ENCODE results near the gene LRRC7. TPM values are rescaled to one million over a fixed set of nuclear protein-coding genes. Genes with fewer than 3 reads are reported as not detected.

Gene LRRC7
- total and polyA plus RNA-seq, 2 of the 13 experiments (the other 11 are each of a cell fraction or from before 2014, with no cell fraction given), result not detected

GRCh38 chr1:70085521-70085920, 517.8 kb downstream of the LRRC7 start:
- ChIA-PET CTCF (ENCODE audit: low intra/inter-chr PET ratio, low total read pairs) (no interaction called here), POLR2A (no interaction called here)
- in situ Hi-C loops (cut with HindIII; ENCODE audit: extremely low pct_ligation_motif_present, low pct_unique_long_range_greater_than_20kb), result no loop called here
- Histone ChIP-seq H4K20me1 (ENCODE audit: insufficient read depth, low read length) (no peaks in the 10 kb centered on the region), H3K4me2 (ENCODE audit: low read depth, low read length) (no peak overlapping the region), H3K27ac (ENCODE audit: extremely low read length, insufficient read depth, low read length) (no peak overlapping the region), H3K27me3 (ENCODE audit: control insufficient read depth in 1 of 2, insufficient read depth in 2 of 2, low read length in 2 of 2) (no peaks in the 10 kb centered on the region), H3K4me1 (ENCODE audit: insufficient read depth, low read length) (no peaks in the 10 kb centered on the region), H3K79me2 (ENCODE audit: insufficient read depth, low read length) (no peaks in the 10 kb centered on the region), H3K9me3 (ENCODE audit: low read length) (no peaks in the 10 kb centered on the region), H2AFZ (ENCODE audit: low read length) (no peak overlapping the region), H3K4me3 (replicated peaks in 1 of 3; ENCODE audit: insufficient read depth in 1 of 3, low read depth in 2 of 3, low read length in 3 of 3) (no peak overlapping the region), H3K9ac (ENCODE audit: insufficient read depth, low read depth, low read length) (no peak overlapping the region), H3K36me3 (replicated peaks in 1 of 2; ENCODE audit: control insufficient read depth in 1 of 2, insufficient read depth in 2 of 2, low read length in 2 of 2) (no peaks in the 10 kb centered on the region)
- ATAC-seq (no peak), FAIRE-seq (no peak), DNase-seq (ENCODE audit: low spot score) (no peak)
- TF ChIP-seq NRL (CRISPR knock-in tag; IDR thresholded peaks at IDR 0.05; ENCODE audit: borderline replicate concordance) (no peak), TFDP2 (CRISPR knock-in tag; IDR thresholded peaks at IDR 0.05) (no peak), BRD4 (CRISPR knock-in tag; IDR thresholded peaks at IDR 0.05) (no peak), IRX3 (CRISPR knock-in tag; IDR thresholded peaks at IDR 0.05; ENCODE audit: borderline replicate concordance, low read depth) (no peak), ZNF747 (CRISPR knock-in tag; IDR thresholded peaks at IDR 0.05; ENCODE audit: borderline replicate concordance) (no peak), SP4 (CRISPR knock-in tag; IDR thresholded peaks at IDR 0.05) (no peak), MXI1 (IDR thresholded peaks at IDR 0.05; ENCODE audit: borderline replicate concordance, low read depth, low read length) (no peak)
- no TSS peak for BruUV-seq (replicated peaks)
- intact Hi-C loops (cut with micrococcal nuclease; ENCODE audit: unreplicated experiment), result no loop called here

- no TSS peak for BruUV-seq (replicated peaks)
- FAIRE-seq (no peak), ATAC-seq (no peak), DNase-seq (ENCODE audit: low spot score) (no peak)
- no peak for TF ChIP-seq THAP8 (CRISPR knock-in tag; IDR thresholded peaks at IDR 0.05; ENCODE audit: borderline replicate concordance)
- peak in 1 of 2 experiments; percentile 60; a peak in 2 of 4 replicates for TF ChIP-seq MAFK (conservative IDR thresholded peaks at IDR 0.05 in 1 of 2, IDR thresholded peaks at IDR 0.05 in 1 of 2; ENCODE audit: low read length in 2 of 2)
- 0 out of 2 replicates have a peak, but pooled peaks have one; percentile 18 for TF ChIP-seq MAFF (IDR thresholded peaks at IDR 0.05; ENCODE audit: low read depth, low read length)
- Histone ChIP-seq H3K27me3 (ENCODE audit: control insufficient read depth in 1 of 2, insufficient read depth in 2 of 2, low read length in 2 of 2) (no peaks in the 10 kb centered on the region), H3K36me3 (replicated peaks in 1 of 2; ENCODE audit: control insufficient read depth in 1 of 2, insufficient read depth in 2 of 2, low read length in 2 of 2) (no peaks in the 10 kb centered on the region), H3K4me1 (ENCODE audit: insufficient read depth, low read length) (no peaks in the 10 kb centered on the region), H3K79me2 (ENCODE audit: insufficient read depth, low read length) (no peaks in the 10 kb centered on the region), H3K4me2 (ENCODE audit: low read depth, low read length) (no peak overlapping the region), H3K9me3 (ENCODE audit: low read length) (no peaks in the 10 kb centered on the region), H3K9ac (ENCODE audit: insufficient read depth, low read depth, low read length) (no peak overlapping the region), H4K20me1 (ENCODE audit: insufficient read depth, low read length) (no peaks in the 10 kb centered on the region), H3K4me3 (replicated peaks in 1 of 3; ENCODE audit: insufficient read depth in 1 of 3, low read depth in 2 of 3, low read length in 3 of 3) (no peak overlapping the region), H3K27ac (ENCODE audit: extremely low read length, insufficient read depth, low read length) (no peak overlapping the region), H2AFZ (ENCODE audit: low read length) (no peak overlapping the region)
- WGBS (ENCODE audit: low lambda C conversion rate), result 29% methylated on average over 1 of the region's 1 CpG
- intact Hi-C loops (cut with micrococcal nuclease; ENCODE audit: unreplicated experiment), result no loop called here
- in situ Hi-C loops (cut with HindIII; ENCODE audit: extremely low pct_ligation_motif_present, low pct_unique_long_range_greater_than_20kb), result no loop called here
- ChIA-PET POLR2A (no interaction called here), CTCF (ENCODE audit: low intra/inter-chr PET ratio, low total read pairs) (no interaction called here)
Measured at GRCh38 chr1:70086897-70087296, 519.2 kb downstream of the LRRC7 start.

All from HepG2 (cell line).